ENCODE measurements around the gene ARPC1B. TPM values are rescaled to one million over a fixed set of nuclear protein-coding genes. Genes with fewer than 3 reads are reported as not detected.
"Not testable (repeated sequence)": the region's sequence is repeated elsewhere in the genome, so short reads cannot be mapped to it uniquely, and the experiment has no call there.

ARPC1B gene
- total RNA-seq, 1 donor from 2014 or later, result 509 TPM

GRCh38 chr7:99339595-99339994 is 34.9 kb upstream of the ARPC1B start:
- no peak overlapping the region for H3K4me3 ChIP-seq (ENCODE audit: low read depth, low read length)
- no peak for DNase-seq (ENCODE audit: low read depth)
- no peak for TF ChIP-seq CTCF (conservative IDR thresholded peaks at IDR 0.05; ENCODE audit: low read depth, low read length)

- TF ChIP-seq CTCF (conservative IDR thresholded peaks at IDR 0.05; ENCODE audit: low read depth, low read length), result no peak
- H3K4me3 ChIP-seq (ENCODE audit: low read depth, low read length), result no peak overlapping the region
- DNase-seq (ENCODE audit: low read depth), result no peak
Observed at GRCh38 chr7:99340659-99341058, 33.9 kb upstream of the ARPC1B start.

GRCh38 chr7:99344061-99344647 is 30.4 kb upstream of the ARPC1B start:
- TF ChIP-seq CTCF (conservative IDR thresholded peaks at IDR 0.05; ENCODE audit: low read depth, low read length), result no peak
- no peak overlapping the region for H3K4me3 ChIP-seq (ENCODE audit: low read depth, low read length)
- no peak for DNase-seq (ENCODE audit: low read depth)

- H3K4me3 ChIP-seq (ENCODE audit: low read depth, low read length); DNase-seq (ENCODE audit: low read depth): not testable (repeated sequence)
Observed at GRCh38 chr7:99350641-99351040, 23.9 kb upstream of the ARPC1B start.

- H3K4me3 ChIP-seq (ENCODE audit: low read depth, low read length), result no peak overlapping the region
- TF ChIP-seq CTCF (conservative IDR thresholded peaks at IDR 0.05; ENCODE audit: low read depth, low read length), result no peak
- no peak for DNase-seq (ENCODE audit: low read depth)
Observed at GRCh38 chr7:99352247-99352646, 22.3 kb upstream of the ARPC1B start.

- H3K4me3 ChIP-seq (ENCODE audit: low read depth, low read length), result no peak overlapping the region
- DNase-seq (ENCODE audit: low read depth), result no peak
- no peak for TF ChIP-seq CTCF (conservative IDR thresholded peaks at IDR 0.05; ENCODE audit: low read depth, low read length)
Observed at GRCh38 chr7:99355098-99355497, 19.4 kb upstream of the ARPC1B start.

GRCh38 chr7:99357701-99358490 is 16.6 kb upstream of the ARPC1B start:
- H3K4me3 ChIP-seq (ENCODE audit: low read depth, low read length), result no peak overlapping the region
- TF ChIP-seq CTCF (conservative IDR thresholded peaks at IDR 0.05; ENCODE audit: low read depth, low read length), result no peak
- no peak for DNase-seq (ENCODE audit: low read depth)

GRCh38 chr7:99358521-99358920 is 16.0 kb upstream of the ARPC1B start:
- not testable (repeated sequence) for H3K4me3 ChIP-seq (ENCODE audit: low read depth, low read length); DNase-seq (ENCODE audit: low read depth)
